BE2C (cell line): Measurements from ENCODE around the gene CCL14.
"Not testable (repeated sequence)": the region's sequence is repeated elsewhere in the genome, so short reads cannot be mapped to it uniquely, and the experiment has no call there.

Source experiments
- DNase-seq: peaks from one replicate; pipeline ENCODE4 v3.0.0-alpha.2; 2020
- H3K27me3 ChIP-seq: fragments of 250-450 bp; sonication (Bioruptor Pico); 2 replicates; pipeline ENCODE4 v1.5.1; 2020; ENCODE audit warnings: mild to moderate bottlenecking
- H3K36me3 ChIP-seq: fragments of 250-450 bp; sonication (Bioruptor Pico); 2 replicates; pipeline ENCODE4 v1.5.1; 2020; ENCODE audit warnings: mild to moderate bottlenecking
- H3K4me1 ChIP-seq: fragments of 250-450 bp; sonication (Bioruptor Pico); 2 replicates; pipeline ENCODE4 v1.5.1; 2020
- H3K4me3 ChIP-seq: 2 replicates; pipeline ENCODE4 v1.5.1; 2011; ENCODE audit warnings: low read depth, low read length
- H3K9me3 ChIP-seq: fragments of 250-450 bp; sonication (Bioruptor Pico); 2 replicates; pipeline ENCODE4 v1.5.1; 2020
- TF ChIP-seq, protein P1 (sequence below): IDR thresholded peaks from 2 replicates; pipeline ENCODE4 v1.5.1; 2012; ENCODE audit warnings: mild to moderate bottlenecking, low read depth, low read length

CCL14 gene

DNA sequence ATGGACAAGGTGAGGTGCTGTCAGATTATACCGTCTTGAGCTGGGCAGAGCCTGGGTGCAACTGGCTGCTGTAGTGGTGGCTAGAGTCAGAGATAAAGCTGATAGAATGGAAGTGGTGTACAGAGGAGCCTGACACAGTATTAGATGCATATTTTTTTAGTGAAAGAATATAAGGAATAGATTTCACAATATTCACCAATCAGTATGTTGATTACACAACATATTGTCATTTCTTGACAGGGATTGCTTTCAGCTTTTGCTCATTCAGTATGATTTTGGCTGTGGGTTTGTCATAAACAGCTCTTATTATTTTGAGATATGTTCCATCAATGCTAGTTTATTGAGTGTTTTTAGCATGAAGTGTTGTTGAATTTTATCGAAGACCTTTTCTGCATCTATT, 32.9 kb upstream of the CCL14 start:
- no peaks in the 10 kb centered on the region for H3K4me1 ChIP-seq
- TF ChIP-seq, protein P1, sequence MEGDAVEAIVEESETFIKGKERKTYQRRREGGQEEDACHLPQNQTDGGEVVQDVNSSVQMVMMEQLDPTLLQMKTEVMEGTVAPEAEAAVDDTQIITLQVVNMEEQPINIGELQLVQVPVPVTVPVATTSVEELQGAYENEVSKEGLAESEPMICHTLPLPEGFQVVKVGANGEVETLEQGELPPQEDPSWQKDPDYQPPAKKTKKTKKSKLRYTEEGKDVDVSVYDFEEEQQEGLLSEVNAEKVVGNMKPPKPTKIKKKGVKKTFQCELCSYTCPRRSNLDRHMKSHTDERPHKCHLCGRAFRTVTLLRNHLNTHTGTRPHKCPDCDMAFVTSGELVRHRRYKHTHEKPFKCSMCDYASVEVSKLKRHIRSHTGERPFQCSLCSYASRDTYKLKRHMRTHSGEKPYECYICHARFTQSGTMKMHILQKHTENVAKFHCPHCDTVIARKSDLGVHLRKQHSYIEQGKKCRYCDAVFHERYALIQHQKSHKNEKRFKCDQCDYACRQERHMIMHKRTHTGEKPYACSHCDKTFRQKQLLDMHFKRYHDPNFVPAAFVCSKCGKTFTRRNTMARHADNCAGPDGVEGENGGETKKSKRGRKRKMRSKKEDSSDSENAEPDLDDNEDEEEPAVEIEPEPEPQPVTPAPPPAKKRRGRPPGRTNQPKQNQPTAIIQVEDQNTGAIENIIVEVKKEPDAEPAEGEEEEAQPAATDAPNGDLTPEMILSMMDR = no peak
- peaks cover 20% of the 10 kb centered on the region for H3K27me3 ChIP-seq
- H3K4me3 ChIP-seq = no peak overlapping the region
- no peaks in the 10 kb centered on the region for H3K36me3 ChIP-seq
- DNase-seq = no peak
- H3K9me3 ChIP-seq = no peaks in the 10 kb centered on the region; the same call in 1 of the 2 replicates

DNA sequence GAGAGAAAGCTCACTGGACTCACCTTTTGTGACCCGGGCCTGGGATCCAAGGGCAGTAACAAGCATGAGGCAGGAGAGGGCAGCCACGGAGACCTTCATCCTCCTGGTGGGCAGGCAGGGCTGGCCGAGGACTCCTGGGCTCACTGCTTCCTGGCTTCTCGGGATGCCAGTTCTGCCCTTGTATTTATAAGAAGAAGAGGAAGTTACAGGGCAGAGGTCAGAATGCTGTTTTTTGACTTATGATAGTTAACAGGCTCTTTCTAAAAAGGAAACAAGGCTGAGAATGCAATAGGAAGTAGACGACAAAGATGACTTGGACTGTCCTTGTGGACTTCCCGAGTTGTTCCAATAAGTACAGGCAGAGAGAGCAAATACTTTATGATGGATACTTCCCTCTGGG, 31.3 kb upstream of the CCL14 start, which contains the start of gene CCL23:
TSS of gene CCL23 (minus strand) at position 174 of the 400 bp plus-strand sequence. CDS start at position 99, 75 bp downstream.
- Histone ChIP-seq H3K27me3 (peaks cover 6% of the 10 kb centered on the region), H3K9me3 (no peaks in the 10 kb centered on the region; the same call in 1 of the 2 replicates)

DNA sequence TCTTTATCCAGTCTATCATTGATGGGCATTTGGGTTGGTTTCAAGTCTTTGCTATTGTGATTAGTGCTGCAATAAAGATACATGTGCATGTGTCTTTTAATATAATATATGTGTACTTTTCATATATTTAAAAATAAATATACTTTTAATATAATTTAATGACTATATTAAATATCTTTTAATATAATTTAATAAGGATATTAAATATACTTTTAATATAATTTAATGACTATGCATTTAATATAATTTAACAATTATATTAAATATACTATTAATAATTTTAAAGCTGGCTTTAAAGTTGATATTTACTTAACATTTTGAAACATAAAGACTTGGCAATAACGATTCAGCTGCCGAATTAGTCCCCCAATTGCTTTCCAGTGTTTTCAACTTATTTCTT, 30.0 kb upstream of the CCL14 start:
- Histone ChIP-seq H3K27me3 (peaks cover 3% of the 10 kb centered on the region), H3K4me3 (no peak overlapping the region), H3K9me3 (no peaks in the 10 kb centered on the region), H3K4me1 (no peaks in the 10 kb centered on the region), H3K36me3 (no peaks in the 10 kb centered on the region)
- TF ChIP-seq, protein P1 = no peak
- no peak for DNase-seq

More for the DNA sequence above, 31.3 kb upstream of the CCL14 start, which contains the start of gene CCL23:
- Histone ChIP-seq H3K4me3 (no peak within 1 kb of the TSS), H3K4me1 (no peaks in the 10 kb centered on the region), H3K36me3 (no peaks in the 10 kb centered on the region)
- TF ChIP-seq, protein P1 = no peak
- DNase-seq = no peak

DNA sequence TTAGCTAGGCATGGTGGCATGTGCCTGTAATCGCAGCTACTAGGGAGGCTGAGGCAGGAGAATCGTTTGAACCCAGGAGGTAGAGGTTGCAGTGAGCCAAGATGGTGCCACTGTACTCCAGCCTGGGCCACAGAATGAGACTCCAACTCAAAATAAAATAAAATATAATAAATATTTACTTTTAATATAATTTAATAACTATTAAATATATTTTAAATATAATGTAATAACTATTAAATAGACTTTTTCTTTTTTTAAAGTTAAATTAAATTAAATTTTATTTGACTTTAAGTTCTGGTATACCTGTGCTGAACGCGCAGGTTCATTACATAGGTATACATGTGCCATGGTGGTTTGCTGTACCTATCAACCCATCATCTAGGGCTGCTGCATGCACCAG, 29.4 kb upstream of the CCL14 start:
- H3K9me3 ChIP-seq, DNase-seq, H3K36me3 ChIP-seq, H3K4me1 ChIP-seq, H3K4me3 ChIP-seq, H3K27me3 ChIP-seq: not testable (repeated sequence)

DNA sequence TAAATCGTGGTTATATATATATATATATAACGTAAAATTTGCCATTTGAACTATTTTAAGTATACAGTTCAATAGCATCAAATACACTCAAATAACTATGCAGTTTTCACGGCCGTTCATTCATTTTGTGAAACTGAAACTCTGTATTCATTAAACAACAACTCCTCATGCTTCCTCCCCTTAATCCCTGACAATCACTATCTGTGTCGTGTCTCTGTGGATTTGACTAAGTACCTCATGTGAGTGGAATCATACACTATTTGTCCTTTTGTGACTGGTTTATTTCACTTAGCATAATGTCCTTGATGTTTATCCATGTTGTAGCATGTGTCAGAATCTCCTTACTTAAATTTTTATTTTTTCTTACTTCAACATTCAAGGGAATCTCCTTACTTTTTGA, 28.4 kb upstream of the CCL14 start:
- Histone ChIP-seq H3K27me3 (peaks cover 10% of the 10 kb centered on the region), H3K36me3 (no peaks in the 10 kb centered on the region), H3K4me3 (no peak overlapping the region), H3K9me3 (no peaks in the 10 kb centered on the region), H3K4me1 (no peaks in the 10 kb centered on the region)
- no peak for DNase-seq
- TF ChIP-seq, protein P1 = no peak

DNA sequence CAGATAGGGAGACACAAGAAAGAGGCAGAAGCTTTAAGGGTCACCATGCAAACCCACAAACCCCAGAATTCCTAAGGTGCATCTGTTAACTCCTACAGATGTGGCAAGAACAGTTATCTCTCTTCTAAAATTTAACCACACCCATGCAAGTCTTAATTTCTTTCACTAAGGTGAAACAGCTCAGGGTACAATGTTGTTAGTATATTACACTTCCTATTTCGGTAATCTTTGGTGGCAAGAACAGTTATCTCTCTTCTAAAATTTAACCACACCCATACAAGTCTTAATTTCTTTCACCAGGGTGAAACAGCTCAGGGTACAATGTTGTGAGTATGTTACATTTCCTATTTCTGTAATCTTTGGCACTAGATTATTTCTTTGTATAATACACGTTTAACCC, 24.7 kb upstream of the CCL14 start:
- Histone ChIP-seq H3K4me1 (no peaks in the 10 kb centered on the region), H3K36me3 (no peaks in the 10 kb centered on the region), H3K4me3 (no peak overlapping the region), H3K9me3 (no peaks in the 10 kb centered on the region; the same call in 1 of the 2 replicates), H3K27me3 (peaks cover 10% of the 10 kb centered on the region)
- TF ChIP-seq, protein P1 = no peak
- no peak for DNase-seq
